GM19193 (cell line): ENCODE data around the gene ARHGAP19.

Experiments
- POLR2A ChIP-seq: IDR thresholded peaks from 4 replicates; pipeline ENCODE4 v1.6.1; 2011; ENCODE audit not compliant: insufficient read depth, insufficient read length; ENCODE audit errors: extremely low read depth

ARHGAP19 gene

DNA sequence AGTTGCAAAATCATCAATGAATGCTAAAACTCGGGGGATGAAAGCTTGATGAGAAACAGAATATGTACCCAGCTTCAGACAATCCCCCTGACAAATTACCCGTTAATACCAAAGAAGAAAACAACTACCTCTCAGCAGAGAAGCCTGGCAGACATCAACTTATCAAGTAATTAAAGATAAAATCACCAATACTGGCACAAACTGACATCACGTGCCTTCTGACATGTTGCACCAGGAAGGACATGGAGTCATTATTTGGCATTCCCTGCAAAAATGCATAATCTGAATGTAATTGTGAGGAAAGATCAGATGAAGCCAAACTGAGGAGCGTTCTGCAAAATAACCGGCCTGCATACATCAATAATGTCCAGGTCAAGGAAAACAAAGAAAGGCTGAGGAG lies 114.4 kb downstream of the ARHGAP19 start:
- no peak for TF ChIP-seq POLR2A

DNA sequence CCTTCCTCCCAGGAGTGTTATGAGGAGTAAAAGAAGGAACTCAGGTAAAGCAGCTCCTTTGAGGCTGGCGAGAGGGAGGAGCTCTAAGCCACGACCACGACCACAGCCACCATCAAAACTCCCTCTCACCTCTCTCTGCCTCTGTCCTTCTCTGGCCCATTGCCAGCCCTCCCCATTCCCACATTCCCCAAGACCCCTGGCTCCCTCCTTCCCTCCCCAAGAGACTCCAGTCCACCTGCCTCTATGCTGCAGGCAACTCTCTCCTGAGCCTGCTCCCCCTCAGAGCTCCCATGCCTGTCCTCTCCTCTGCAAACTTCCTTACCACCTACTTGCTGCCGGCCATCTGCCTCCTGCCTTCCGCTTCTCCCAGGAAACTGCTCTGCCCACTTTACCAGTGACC lies 116.2 kb downstream of the ARHGAP19 start:
- no peak for TF ChIP-seq POLR2A

DNA sequence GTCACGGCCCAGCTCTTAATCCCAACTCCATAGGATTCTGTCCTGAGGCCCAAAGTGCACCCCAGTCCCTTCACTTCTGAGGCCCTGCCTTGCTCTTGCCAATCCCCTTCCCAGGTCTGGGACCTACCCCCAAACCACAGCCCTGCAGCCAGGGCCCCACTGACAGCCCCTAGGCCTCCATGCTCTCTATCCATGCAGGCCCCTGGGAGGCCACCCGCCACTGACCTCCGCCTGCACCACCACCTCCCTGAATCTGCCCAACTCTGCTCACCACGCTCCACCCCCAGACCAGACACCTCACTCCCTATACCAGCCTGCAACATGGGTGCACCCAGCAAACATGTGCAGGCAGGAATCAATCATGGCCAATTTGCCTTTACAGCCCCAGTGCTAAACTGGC lies 116.9 kb downstream of the ARHGAP19 start:
- no peak for TF ChIP-seq POLR2A

DNA sequence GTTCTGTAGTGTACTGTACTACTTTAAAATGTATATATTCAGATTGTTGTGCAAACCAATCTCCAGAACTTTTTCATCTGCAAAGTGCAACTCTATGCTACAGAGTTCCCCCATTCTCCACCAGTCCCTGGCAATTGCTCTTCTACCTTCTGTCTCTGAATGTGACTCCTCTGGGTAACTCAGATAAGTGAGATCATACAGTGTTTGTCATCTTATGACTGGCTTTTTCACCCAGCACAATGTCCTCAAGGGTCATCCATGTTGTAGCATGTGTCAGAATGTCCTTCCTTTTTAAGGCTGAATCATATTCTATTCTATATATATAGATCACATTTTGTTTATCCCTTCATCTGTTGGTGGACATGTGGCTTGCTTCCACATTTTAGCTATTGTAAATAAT lies 117.5 kb downstream of the ARHGAP19 start:
- no peak for TF ChIP-seq POLR2A

DNA sequence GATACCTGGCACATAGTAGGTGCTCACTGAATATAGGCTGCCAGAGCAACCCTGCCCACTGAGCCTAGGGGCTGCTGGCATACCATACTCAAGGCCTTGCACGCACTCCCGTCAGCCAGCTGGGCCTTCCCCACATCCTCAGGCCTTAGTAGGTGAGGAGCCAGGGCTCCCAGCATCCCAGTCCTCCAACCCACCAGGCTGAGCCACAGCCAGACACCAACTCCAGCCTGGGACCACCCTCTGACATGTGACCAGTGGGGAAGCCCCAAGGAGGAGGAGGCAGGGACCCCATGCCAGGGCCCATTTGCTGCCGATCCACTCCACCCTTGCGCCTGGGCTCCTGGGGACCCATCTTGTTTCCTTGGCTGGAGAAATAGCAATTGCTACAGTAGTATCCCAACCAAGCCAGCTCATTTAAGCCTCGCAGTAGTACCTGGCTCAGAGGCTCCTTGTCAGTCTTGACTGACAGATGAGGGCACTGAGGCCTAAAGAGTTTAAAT lies 118.1 kb downstream of the ARHGAP19 start:
- no peak for TF ChIP-seq POLR2A

DNA sequence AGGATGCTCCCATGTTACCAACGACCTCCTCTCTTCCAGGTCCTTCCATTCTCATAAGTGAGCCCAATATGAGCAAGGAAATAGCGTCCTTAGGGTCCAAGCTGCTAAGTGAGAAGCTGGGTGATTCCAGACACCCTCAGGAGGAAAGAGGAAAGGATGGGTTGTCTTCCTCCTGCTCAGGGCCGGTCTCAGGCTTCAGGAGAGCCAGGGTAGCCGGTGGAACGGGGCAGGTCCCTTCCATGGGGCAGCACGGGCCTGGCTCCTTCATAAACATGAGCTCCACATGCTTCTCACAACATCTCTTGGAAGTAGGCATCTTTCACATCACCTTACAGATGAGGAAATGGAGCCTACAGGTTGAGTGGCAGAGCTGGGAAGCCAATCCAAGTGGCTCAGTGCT lies 119.4 kb downstream of the ARHGAP19 start:
- no peak for TF ChIP-seq POLR2A
